HepG2 (cell line): ENCODE measurements around the gene FAM222B. TPM values are rescaled to one million over a fixed set of nuclear protein-coding genes. Genes with fewer than 3 reads are reported as not detected.

Experiments
- ATAC-seq: fragments of 200-7000 bp; cut with Tn5 transposase; 3 replicates; pipeline ENCODE4 v1.9.1; 2020; ENCODE audit warnings: mild to moderate bottlenecking, moderate library complexity
- BruUV-seq: library from RNA; stranded (reverse); fragments of 400-500 nt; replicated peaks from 2 replicates; lab custom pipeline; 2021; lab: Mats Ljungman, UMichigan
- CTCF ChIA-PET: fragments of 300-600 bp; formaldehyde crosslinking; extraction: SDS; loops from one replicate; lab custom pipeline; 2021; ENCODE audit warnings: low total read pairs, inconsistent platforms, low intra/inter-chr PET ratio; lab: Yijun Ruan, JAX
- POLR2A ChIA-PET: fragments of 350-600 bp; sonication (Branson Sonifier 250); formaldehyde crosslinking; loops from one replicate; lab custom pipeline; 2020; ENCODE audit warnings: antibody characterized with exemption, inconsistent platforms; lab: Yijun Ruan, JAX
- DNase-seq: peaks from one replicate; pipeline ENCODE4 v3.0.0-alpha.2; 2015; ENCODE audit warnings: low spot score
- FAIRE-seq: peaks from 3 replicates; lab custom pipeline; 2011; peaks lifted over from hg19 to GRCh38; lab: Jason Lieb, UNC
- H2AFZ ChIP-seq: one replicate; pipeline ENCODE4 v1.6.1; 2011; ENCODE audit warnings: low read length, inconsistent platforms
- H3K27ac ChIP-seq: fragments of 300-600 bp; 3 replicates; pipeline ENCODE4 v1.8.0; 2011; ENCODE audit warnings: mixed run types, mild to moderate bottlenecking, mixed read lengths, low read length, inconsistent platforms; ENCODE audit not compliant: insufficient read depth; ENCODE audit errors: extremely low read length
- H3K27me3 ChIP-seq, 2 experiments: fragments of 200-600 bp in 1 of 2; 2 replicates in 1 of 2; 3 replicates in 1 of 2; pipeline versions ENCODE4 v1.6.0 to v1.8.0; 2011; ENCODE audit warnings: low read length in 2 of 2, mild to moderate bottlenecking in 2 of 2, moderate library complexity in 2 of 2, inconsistent platforms in 1 of 2; ENCODE audit not compliant: insufficient read depth in 2 of 2, control insufficient read depth in 1 of 2
- H3K36me3 ChIP-seq, 2 experiments: fragments of 200-600 bp in 1 of 2; replicated peaks in 1 of 2; 2 replicates in 1 of 2; 3 replicates in 1 of 2; pipeline versions ENCODE4 v1.5.1 to v1.8.0; 2011; ENCODE audit warnings: low read length in 2 of 2, inconsistent platforms in 1 of 2; ENCODE audit not compliant: insufficient read depth in 2 of 2, control insufficient read depth in 1 of 2
- H3K4me1 ChIP-seq: 2 replicates; pipeline ENCODE4 v1.5.1; 2012; ENCODE audit warnings: low read length, inconsistent platforms; ENCODE audit not compliant: insufficient read depth
- H3K4me2 ChIP-seq: 2 replicates; pipeline ENCODE4 v1.6.0; 2011; ENCODE audit warnings: low read depth, low read length, inconsistent platforms
- H3K4me3 ChIP-seq, 3 experiments: fragments of 200-600 bp in 1 of 3; sonication (generic), shearing (Covaris generic) in 1 of 3; replicated peaks in 1 of 3; 2 replicates each; pipeline ENCODE4 v1.5.1; 2011 to 2016; ENCODE audit warnings: low read length in 3 of 3, inconsistent platforms in 2 of 3, low read depth in 2 of 3, mild to moderate bottlenecking in 2 of 3, control low read depth in 1 of 3, mixed read lengths in 1 of 3; ENCODE audit not compliant: insufficient read depth in 1 of 3
- H3K79me2 ChIP-seq: one replicate; pipeline ENCODE4 v1.6.1; 2011; ENCODE audit warnings: low read length, inconsistent platforms; ENCODE audit not compliant: insufficient read depth
- H3K9ac ChIP-seq: 2 replicates; pipeline ENCODE4 v1.6.0; 2011; ENCODE audit warnings: mild to moderate bottlenecking, low read depth, low read length, inconsistent platforms; ENCODE audit not compliant: insufficient read depth
- H3K9me3 ChIP-seq: 2 replicates; pipeline ENCODE4 v1.5.1; 2012; ENCODE audit warnings: mild to moderate bottlenecking, low read length
- H4K20me1 ChIP-seq: 2 replicates; pipeline ENCODE4 v1.6.0; 2011; ENCODE audit warnings: inconsistent platforms, mild to moderate bottlenecking, low read length, moderate library complexity; ENCODE audit not compliant: insufficient read depth
- CBX2 ChIP-seq, 2 experiments: fragments of 200-600 bp in 1 of 2; sonication (generic); formaldehyde crosslinking in 1 of 2; IDR thresholded peaks; 2 replicates each; pipeline versions ENCODE4 v1.7.0 to v1.8.1; 2018 to 2022; ENCODE audit warnings: low read depth in 2 of 2, low read length in 1 of 2, mild to moderate bottlenecking in 1 of 2, missing genetic modification reagents in 1 of 2
- MTA3 ChIP-seq: sonication (generic); formaldehyde crosslinking; IDR thresholded peaks from 2 replicates; pipeline ENCODE4 v1.4.0; 2020; ENCODE audit warnings: missing genetic modification reagents
- PCBP1 ChIP-seq: fragments of 200-400 bp; formaldehyde crosslinking; IDR thresholded peaks from 2 replicates; pipeline ENCODE4 v1.6.1; 2017; ENCODE audit warnings: mild to moderate bottlenecking, low read depth, low read length, borderline replicate concordance
- POLR2A ChIP-seq, 2 experiments: IDR thresholded peaks; 2 replicates each; pipeline ENCODE4 v1.6.1; 2011; ENCODE audit warnings: low read depth in 2 of 2, low read length in 2 of 2, mild to moderate bottlenecking in 1 of 2, moderate library complexity in 1 of 2; ENCODE audit not compliant: insufficient read depth in 1 of 2
- RORA ChIP-seq: sonication (generic); formaldehyde crosslinking; IDR thresholded peaks from 2 replicates; pipeline ENCODE4 v1.5.0; 2020; ENCODE audit warnings: mild to moderate bottlenecking, missing genetic modification reagents, moderate library complexity
- SIN3B ChIP-seq: fragments of 150-350 bp; IDR thresholded peaks from 2 replicates; pipeline ENCODE4 v1.6.1; 2014; ENCODE audit warnings: low read length
- SKI ChIP-seq: fragments of 450-650 bp; IDR thresholded peaks from one replicate; pipeline ENCODE4 v1.6.1; 2018; ENCODE audit warnings: mild to moderate bottlenecking; ENCODE audit not compliant: partially characterized antibody
- ZMYM2 ChIP-seq: sonication (generic); formaldehyde crosslinking; IDR thresholded peaks from 2 replicates; pipeline ENCODE4 v1.8.0; 2022; ENCODE audit warnings: mild to moderate bottlenecking, missing genetic modification reagents
- ZNF367 ChIP-seq: sonication (generic); formaldehyde crosslinking; IDR thresholded peaks from 2 replicates; pipeline ENCODE4 v1.4.0; 2020; ENCODE audit warnings: missing genetic modification reagents, borderline replicate concordance
- ZNF496 ChIP-seq: sonication (generic); formaldehyde crosslinking; IDR thresholded peaks from 2 replicates; pipeline ENCODE4 v1.8.1; 2023; ENCODE audit warnings: mild to moderate bottlenecking, moderate library complexity, missing genetic modification reagents; ENCODE audit not compliant: insufficient replicate concordance
- ZNF558 ChIP-seq: sonication (generic); formaldehyde crosslinking; IDR thresholded peaks from 2 replicates; pipeline ENCODE4 v1.9.0; 2022; ENCODE audit warnings: mild to moderate bottlenecking, missing genetic modification reagents, borderline replicate concordance
- ZNF652 ChIP-seq: IDR thresholded peaks from 2 replicates; pipeline ENCODE4 v1.6.1; 2016; ENCODE audit warnings: low read depth, borderline replicate concordance
- ZNF75D ChIP-seq: sonication (generic); formaldehyde crosslinking; IDR thresholded peaks from 2 replicates; pipeline ENCODE4 v1.8.1; 2023; ENCODE audit warnings: missing genetic modification reagents, mild to moderate bottlenecking, borderline replicate concordance
- ZNF768 ChIP-seq: sonication (generic); formaldehyde crosslinking; IDR thresholded peaks from 2 replicates; pipeline ENCODE4 v1.4.0; 2020; ENCODE audit warnings: missing genetic modification reagents
- WGBS: methylation state at CpG from one replicate; pipeline ENCODE4 v1.1.6; 2017; ENCODE audit warnings: low lambda C conversion rate; 5-methylcytosine and 5-hydroxymethylcytosine counted together
- in situ Hi-C: cut with HindIII; loops from 2 replicates; pipeline ENCODE4 v1.10.0; 2017; ENCODE audit warnings: low pct_unique_long_range_greater_than_20kb; ENCODE audit not compliant: extremely low pct_ligation_motif_present
- intact Hi-C: fragments of 100-400 bp; cut with micrococcal nuclease; formaldehyde crosslinking; loops from one replicate; pipeline ENCODE4 v1.10.0; 2022; ENCODE audit not compliant: unreplicated experiment
- polyA plus RNA-seq, 8 experiments: library from polyadenylated mRNA; depleted of rRNA in 3 of 8; stranded (reverse) in 7 of 8; unstranded in 1 of 8; fragments of >200 nt; fragmentation: Illumina TruSeq in 4 of 8; extraction: Trizol in 4 of 8; gene quantifications; 2 replicates each; pipeline versions ENCODE4 v1.2.1 to v1.2.3, GENCODE V29; 2011 to 2016; ENCODE audit warnings: low read depth in 4 of 8, missing spikeins in 1 of 8, mixed read lengths in 1 of 8; ENCODE audit not compliant: insufficient read depth in 1 of 8
- total RNA-seq, 5 experiments: library from RNA; depleted of rRNA; stranded (reverse); fragments of >200 nt; fragmentation: Illumina TruSeq; extraction: Trizol; gene quantifications; 2 replicates each; pipeline ENCODE4 v1.2.3, GENCODE V29; 2016; ENCODE audit warnings: low read depth in 1 of 5

FAM222B gene
- total and polyA plus RNA-seq, 2 of the 13 experiments (the other 11 are each of a cell fraction or from before 2014, with no cell fraction given): 3.5 to 7.3 TPM

- no peak for TF ChIP-seq RORA
- TF ChIP-seq, all 625 proteins: peak for 0
Measured at GRCh38 chr17:28862561-28862960, 20.0 kb upstream of the FAM222B start (continued).

DNA sequence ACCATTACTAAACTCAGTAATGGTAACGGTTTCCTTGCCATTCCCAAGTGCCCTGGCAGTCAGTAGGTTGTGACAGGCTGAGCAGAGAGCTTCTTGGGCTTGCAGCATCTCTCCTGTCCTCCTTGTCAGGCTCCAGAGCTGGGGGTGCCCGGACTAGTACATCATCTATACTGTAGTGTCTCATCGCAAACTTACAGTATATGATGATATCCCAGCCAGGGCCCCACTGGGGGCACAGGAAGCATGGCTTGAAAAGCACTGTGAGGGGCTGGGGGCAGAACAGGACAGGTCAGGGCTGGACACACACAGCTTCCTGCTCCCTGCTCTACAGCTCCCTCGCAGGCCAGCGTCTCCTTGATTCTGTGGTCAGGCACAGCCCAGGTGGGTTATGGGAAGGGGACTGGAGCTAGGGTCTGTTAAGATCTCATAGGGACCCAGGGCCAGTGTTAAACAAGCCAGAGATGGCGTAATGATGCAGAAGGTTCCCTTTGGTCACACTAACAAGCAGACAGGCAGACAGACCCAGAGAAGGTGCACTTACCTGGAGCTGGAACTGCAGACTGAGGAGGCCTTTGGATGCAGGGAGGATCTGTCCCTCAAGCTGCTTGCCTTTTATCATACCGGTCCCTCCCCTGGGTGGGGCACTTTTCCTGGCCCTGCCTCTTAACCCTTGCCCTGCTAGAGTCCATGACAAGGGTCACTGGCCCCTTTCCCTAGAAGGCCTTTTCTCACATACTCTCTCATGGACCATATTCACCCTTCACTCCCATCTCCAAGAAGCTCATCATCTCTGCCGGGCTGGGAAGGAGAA is 19.0 kb upstream of the FAM222B start:
- intact Hi-C loops: no loop called here
- ATAC-seq (peak; percentile 29), FAIRE-seq (no peak), DNase-seq (no peak)
- Histone ChIP-seq H3K9ac (no peak overlapping the region), H3K9me3 (no peaks in the 10 kb centered on the region), H3K79me2 (no peaks in the 10 kb centered on the region), H3K36me3 (peaks cover 17 to 24% of the 10 kb centered on the region in 2 experiments; a peak in 4 of 5 replicates), H3K4me2 (no peak overlapping the region), H2AFZ (no peak overlapping the region), H3K27ac (no peak overlapping the region), H3K4me1 (peaks cover 26% of the 10 kb centered on the region), H3K27me3 (no peaks in the 10 kb centered on the region), H4K20me1 (no peaks in the 10 kb centered on the region), H3K4me3 (no peak overlapping the region)
- WGBS: 90% methylated on average over 5 of the region's 8 CpGs
- TF ChIP-seq MTA3 (no peak), CBX2 (IDR thresholded peaks at IDR 0.05; ENCODE audit: low read depth, low read length) (no peak), CBX2 (CRISPR knock-in tag; IDR thresholded peaks at IDR 0.05; ENCODE audit: low read depth) (no peak), ZNF652 (CRISPR knock-in tag) (peak; percentile 86), SKI (no peak), SIN3B (no peak), ZNF367 (CRISPR knock-in tag) (no peak), ZNF75D (CRISPR knock-in tag) (no peak), ZMYM2 (CRISPR knock-in tag) (no peak), ZNF768 (peak; percentile 24; the same call in 1 of the 2 replicates), ZNF558 (no peak), PCBP1 (no peak), ZNF496 (no peak), POLR2A (IDR thresholded peaks at IDR 0.05; ENCODE audit: insufficient read depth in 1 of 2, low read depth in 2 of 2, low read length in 2 of 2) (0 out of 4 replicates have a peak, but pooled peaks of 1 of the 2 experiments have one; percentile 10)
- in situ Hi-C loops: no loop called here
- no TSS peak for BruUV-seq
- ChIA-PET POLR2A (interaction anchor here (0.8 to 1.7 kb wide), 3 partner anchors 20 to 46 kb away, joined by 3 read pairs; no protein-coding TSS in a partner anchor), CTCF (no interaction called here)
